A172 (cell line): ENCODE results near the gene STAG3. TPM values are rescaled to one million over a fixed set of nuclear protein-coding genes. Genes with fewer than 3 reads are reported as not detected.
"Not testable (repeated sequence)": the region's sequence is repeated elsewhere in the genome, so short reads cannot be mapped to it uniquely, and the experiment has no call there.

ENCODE experiments used
- DNase-seq: peaks from one replicate; pipeline ENCODE4 v3.0.0-alpha.2; 2015; ENCODE audit warnings: low spot score
- total RNA-seq: library from RNA; depleted of rRNA; stranded (reverse); fragments of >200 nt; shearing (Covaris generic); gene quantifications from 2 replicates; pipeline ENCODE4 v1.2.3, GENCODE V29; 2014; rRNA removed

STAG3 gene
- total RNA-seq, 1 experiment from 2014 or later, result 9.0 TPM

- DNase-seq, result no peak
Observed at GRCh38 chr7:100248483-100248882, 70.8 kb downstream of the STAG3 start.

- no peak for DNase-seq
Observed at GRCh38 chr7:100257017-100257416, 79.3 kb downstream of the STAG3 start.

- DNase-seq, result not testable (repeated sequence)
Observed at GRCh38 chr7:100259984-100260383, 82.3 kb downstream of the STAG3 start.

GRCh38 chr7:100262896-100263295 is 85.2 kb downstream of the STAG3 start:
- DNase-seq, result not testable (repeated sequence)

Other genes starting within 250 kb of the STAG3 start
- gene GJC3, start 248.3 kb upstream of the STAG3 start, total RNA-seq, result not detected in 2 replicates
- not detected in 2 replicates for gene AZGP1, start 201.9 kb upstream of the STAG3 start, total RNA-seq
- gene ZKSCAN1, start 162.3 kb upstream of the STAG3 start, total RNA-seq, result 11.5 and 15.5 TPM in 2 replicates
- 11.2 and 14.3 TPM in 2 replicates for gene ZSCAN21, start 128.1 kb upstream of the STAG3 start, total RNA-seq
- 23.0 and 26.2 TPM in 2 replicates for gene ZNF3, start 96.2 kb upstream of the STAG3 start, total RNA-seq
- gene COPS6, start 88.9 kb upstream of the STAG3 start, total RNA-seq, result 70.3 and 74.6 TPM in 2 replicates
- gene MCM7, start 76.5 kb upstream of the STAG3 start, total RNA-seq, result 215 and 227 TPM in 2 replicates
- gene AP4M1, start 76.3 kb upstream of the STAG3 start, total RNA-seq, result 28.6 and 66.9 TPM in 2 replicates
- gene TAF6, start 58.6 kb upstream of the STAG3 start, total RNA-seq, result 56.2 and 57.3 TPM in 2 replicates
- 37.3 and 42.0 TPM in 2 replicates for gene CNPY4, start 58.3 kb upstream of the STAG3 start, total RNA-seq
- 1.4 and 2.9 TPM in 2 replicates for gene MBLAC1, start 51.0 kb upstream of the STAG3 start, total RNA-seq
- 154 and 178 TPM in 2 replicates for gene LAMTOR4, start 29.0 kb upstream of the STAG3 start, total RNA-seq
- gene TRAPPC14, start 19.2 kb upstream of the STAG3 start, total RNA-seq, result 9.0 and 11.2 TPM in 2 replicates
- gene GAL3ST4, start 9.3 kb upstream of the STAG3 start, total RNA-seq, result 0.07 and 0.46 TPM in 2 replicates
- gene GPC2, start 537 bp upstream of the STAG3 start, total RNA-seq, result 4.6 and 7.4 TPM in 2 replicates
- gene PVRIG, start 42.0 kb downstream of the STAG3 start, total RNA-seq, result not detected in 2 replicates
- not detected in 2 replicates for gene SPDYE3, start 129.8 kb downstream of the STAG3 start, total RNA-seq
- gene PILRB, start 180.2 kb downstream of the STAG3 start, total RNA-seq, result 14.3 and 16.4 TPM in 2 replicates
- not detected in 2 replicates for gene PILRA, start 195.6 kb downstream of the STAG3 start, total RNA-seq